DND-41 (cell line): Measurements from ENCODE around the gene PRR5L.

ENCODE experiments used
- EZH2 ChIP-seq: IDR thresholded peaks from 3 replicates; pipeline ENCODE4 v1.6.1; 2012; ENCODE audit warnings: borderline replicate concordance, low read depth, mild to moderate bottlenecking, moderate library complexity, low read length, inconsistent platforms; ENCODE audit not compliant: severe bottlenecking
- TF ChIP-seq, protein P1 (sequence below): IDR thresholded peaks from 2 replicates; pipeline ENCODE4 v1.5.1; 2012; ENCODE audit warnings: borderline replicate concordance, low read length, moderate library complexity, mild to moderate bottlenecking; ENCODE audit not compliant: poor library complexity, severe bottlenecking; ENCODE audit errors: extremely low read depth

DNA sequence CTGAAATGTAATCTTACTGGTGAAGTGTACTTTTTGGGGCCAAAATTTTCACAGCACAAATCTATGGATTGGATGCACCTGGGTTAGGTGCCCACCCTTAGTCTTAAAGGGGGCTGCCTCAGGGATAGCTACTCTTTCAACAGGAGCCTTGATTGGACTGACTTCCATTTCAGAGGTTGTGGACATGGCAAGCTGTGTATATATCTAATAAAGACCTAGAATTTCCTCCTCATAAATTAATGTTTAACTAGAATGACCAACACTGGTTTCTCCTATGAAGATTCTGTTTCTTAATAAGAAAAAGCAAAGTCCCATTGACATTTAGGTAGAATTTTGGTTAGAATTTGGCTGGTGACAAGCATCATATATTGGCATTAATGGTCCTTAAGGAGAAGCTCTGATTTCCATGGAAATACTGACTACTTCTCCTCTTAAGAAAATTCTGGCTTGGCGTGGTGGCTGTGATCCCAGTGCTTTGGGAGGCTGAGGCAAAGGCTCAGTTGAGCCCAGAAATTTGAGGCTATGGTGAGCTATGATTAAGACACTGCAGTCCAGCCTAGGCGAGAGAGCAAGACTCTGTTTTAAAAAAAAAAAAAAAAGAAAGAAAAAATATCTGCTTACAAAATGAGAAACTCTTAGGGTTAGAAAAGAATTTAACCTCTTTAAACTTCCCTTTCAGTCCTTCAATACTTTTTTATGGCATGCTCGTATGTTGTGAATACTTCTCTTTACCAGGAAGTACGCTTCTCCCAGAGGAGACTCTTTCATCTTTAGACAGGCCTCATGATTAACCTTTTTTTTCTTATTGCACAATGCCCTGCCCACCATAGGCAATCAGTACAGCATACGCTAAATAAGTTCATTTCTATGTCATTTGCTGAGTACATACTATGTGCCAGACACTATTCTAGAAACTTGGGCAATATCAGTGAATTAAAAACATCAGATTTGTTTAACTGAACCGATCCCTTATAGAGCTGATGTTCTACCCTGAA, 77.2 kb downstream of the PRR5L start:
- TF ChIP-seq, protein P1, sequence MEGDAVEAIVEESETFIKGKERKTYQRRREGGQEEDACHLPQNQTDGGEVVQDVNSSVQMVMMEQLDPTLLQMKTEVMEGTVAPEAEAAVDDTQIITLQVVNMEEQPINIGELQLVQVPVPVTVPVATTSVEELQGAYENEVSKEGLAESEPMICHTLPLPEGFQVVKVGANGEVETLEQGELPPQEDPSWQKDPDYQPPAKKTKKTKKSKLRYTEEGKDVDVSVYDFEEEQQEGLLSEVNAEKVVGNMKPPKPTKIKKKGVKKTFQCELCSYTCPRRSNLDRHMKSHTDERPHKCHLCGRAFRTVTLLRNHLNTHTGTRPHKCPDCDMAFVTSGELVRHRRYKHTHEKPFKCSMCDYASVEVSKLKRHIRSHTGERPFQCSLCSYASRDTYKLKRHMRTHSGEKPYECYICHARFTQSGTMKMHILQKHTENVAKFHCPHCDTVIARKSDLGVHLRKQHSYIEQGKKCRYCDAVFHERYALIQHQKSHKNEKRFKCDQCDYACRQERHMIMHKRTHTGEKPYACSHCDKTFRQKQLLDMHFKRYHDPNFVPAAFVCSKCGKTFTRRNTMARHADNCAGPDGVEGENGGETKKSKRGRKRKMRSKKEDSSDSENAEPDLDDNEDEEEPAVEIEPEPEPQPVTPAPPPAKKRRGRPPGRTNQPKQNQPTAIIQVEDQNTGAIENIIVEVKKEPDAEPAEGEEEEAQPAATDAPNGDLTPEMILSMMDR: no peak
- TF ChIP-seq EZH2: no peak
